ENCODE data around the gene VANGL1.
A peak's percentile ranks its signal among the peaks of the same experiment; 100 is the strongest.

Gene VANGL1

DNA sequence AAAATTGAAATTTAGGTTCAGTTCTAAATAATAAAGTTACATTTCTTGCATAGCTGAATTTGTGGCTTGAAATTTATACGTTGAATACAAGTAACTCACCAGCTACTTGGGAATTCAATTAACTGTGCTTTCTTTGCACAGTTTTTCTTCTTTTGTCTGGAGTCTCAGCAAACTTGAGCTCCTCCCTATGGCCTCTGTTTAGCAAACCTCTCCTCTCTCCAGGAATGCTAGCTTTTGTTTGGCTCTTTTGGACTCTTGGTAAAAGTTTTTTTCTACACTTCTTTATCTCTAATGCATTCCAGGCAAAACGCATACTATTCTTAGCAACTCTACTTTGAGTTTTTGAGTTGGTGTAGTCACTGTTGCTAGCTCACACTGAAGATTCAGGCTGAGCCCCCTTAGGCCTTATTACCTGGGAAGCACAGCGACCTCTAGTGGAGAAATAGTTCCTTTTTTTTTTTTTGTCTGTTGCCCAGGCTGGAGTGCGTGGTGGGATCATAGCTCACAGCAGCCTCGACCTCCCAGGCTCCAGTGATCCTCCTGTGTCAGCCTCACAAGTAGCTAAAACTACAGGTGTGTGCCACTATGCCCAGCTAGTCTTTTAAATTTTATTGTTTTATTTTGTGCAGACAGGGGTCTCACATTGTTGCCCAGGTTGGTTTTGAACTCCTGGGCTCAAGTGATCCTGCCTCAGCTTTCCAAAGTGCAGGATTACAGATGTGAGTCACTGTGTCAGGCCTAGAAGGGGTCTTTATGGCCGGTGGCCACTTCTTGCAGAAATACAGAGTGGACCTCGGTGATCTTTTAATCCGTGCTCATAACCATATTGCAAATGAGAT lies 65.0 kb downstream of the VANGL1 start:
- peak; percentile 65 for DNase-seq

- DNase-seq = peak; percentile 8
These were observed 69.3 kb downstream of the VANGL1 start for GRCh38 chr1:115710859-115711624.

DNA sequence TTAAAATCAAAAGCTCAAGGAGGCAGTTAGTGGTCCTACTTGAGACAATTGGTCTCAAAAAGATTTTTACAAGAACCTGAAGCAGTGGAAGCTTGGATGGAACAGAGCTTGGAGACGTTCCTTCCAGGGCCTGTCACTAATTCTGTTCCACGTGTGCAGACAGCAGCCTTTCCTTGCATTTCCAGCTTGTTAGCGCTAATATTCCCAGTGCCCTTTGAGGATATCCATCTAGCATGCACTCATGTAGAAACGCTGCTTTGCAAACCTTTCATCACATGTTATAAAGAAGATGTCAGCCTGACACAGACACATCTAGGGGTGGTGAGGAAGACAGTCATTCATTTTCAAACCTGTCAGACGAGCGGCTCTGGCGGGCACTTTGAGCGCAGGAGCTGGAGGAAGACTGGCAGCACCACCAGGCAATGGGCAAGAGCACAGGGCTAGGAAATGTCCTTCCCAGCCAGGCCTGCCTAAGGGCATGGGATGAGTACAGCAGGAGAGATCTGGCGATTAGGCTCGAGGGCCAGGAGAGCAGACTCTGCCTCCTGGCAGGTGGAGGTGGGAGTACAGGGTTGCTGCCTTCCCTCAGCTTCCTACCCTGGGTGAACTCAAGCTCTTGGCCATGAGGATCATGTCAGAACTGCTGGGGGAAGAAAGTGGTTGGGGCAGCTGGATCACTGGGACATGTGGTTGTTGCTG lies 71.3 kb downstream of the VANGL1 start:
- no peak for DNase-seq

GRCh38 chr1:115713906-115714305 lies 72.1 kb downstream of the VANGL1 start:
- no peak for DNase-seq

GRCh38 chr1:115714572-115715141 lies 72.9 kb downstream of the VANGL1 start:
- DNase-seq = no peak

GRCh38 chr1:115717541-115717940 lies 75.8 kb downstream of the VANGL1 start:
- peak; percentile 46 for DNase-seq

DNA sequence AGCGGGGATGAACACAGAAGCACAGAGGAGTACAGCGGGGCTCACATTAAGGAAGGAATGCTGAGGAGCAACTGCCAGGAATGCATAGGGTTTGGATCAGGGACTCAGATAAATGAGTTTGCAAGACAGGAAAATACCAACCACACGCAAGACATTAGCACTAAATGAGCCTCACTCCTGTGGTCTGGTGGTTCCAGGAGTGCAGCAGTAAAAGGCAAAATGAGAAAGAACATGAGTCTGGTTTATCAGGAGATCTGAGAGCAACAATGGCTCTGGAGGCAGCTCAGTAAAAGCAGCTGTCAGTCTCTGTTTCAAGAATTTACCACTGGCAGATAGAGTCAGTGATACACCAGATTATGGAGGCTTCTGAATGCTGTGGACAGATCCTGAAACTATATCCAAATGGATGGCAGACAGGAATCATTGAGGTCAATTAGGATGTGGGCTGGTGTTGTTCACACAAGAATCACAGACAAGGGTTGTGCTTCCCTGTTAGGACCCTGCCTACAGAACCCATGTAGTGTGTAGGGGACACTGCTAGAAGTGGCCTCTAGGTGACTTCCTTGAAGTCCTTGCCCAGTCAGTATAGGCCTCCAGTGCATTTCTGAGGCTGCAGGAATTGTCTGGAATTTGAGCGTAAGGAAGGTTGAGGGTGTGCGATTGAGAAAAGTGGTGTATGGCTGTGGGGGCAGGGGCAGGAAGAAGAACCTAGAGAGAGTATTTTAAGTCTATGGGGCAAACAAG lies 76.4 kb downstream of the VANGL1 start:
- no peak for DNase-seq

GRCh38 chr1:115719285-115719684 lies 77.5 kb downstream of the VANGL1 start:
- DNase-seq = no peak

DNA sequence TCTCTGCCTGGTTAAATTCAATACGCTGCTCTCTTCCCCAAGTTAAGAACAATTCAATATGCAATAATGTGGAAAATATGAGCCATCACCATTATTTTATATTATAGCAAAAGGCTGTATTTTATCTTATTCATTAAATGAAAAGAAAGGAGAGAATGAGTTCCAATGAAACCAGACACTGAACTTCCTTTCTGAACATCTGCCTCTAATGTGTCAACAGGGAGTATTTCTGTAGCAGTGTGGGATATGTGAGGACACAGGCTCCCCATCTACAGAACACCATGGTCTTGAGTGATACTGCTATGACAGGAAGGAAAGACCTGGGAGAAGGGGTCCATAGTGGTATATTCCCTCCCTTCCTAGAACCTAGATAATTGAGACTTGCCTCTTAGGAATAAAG lies 80.5 kb downstream of the VANGL1 start:
- DNase-seq = no peak

- DNase-seq = no peak
These were observed 82.0 kb downstream of the VANGL1 start for GRCh38 chr1:115723756-115724155.

DNA sequence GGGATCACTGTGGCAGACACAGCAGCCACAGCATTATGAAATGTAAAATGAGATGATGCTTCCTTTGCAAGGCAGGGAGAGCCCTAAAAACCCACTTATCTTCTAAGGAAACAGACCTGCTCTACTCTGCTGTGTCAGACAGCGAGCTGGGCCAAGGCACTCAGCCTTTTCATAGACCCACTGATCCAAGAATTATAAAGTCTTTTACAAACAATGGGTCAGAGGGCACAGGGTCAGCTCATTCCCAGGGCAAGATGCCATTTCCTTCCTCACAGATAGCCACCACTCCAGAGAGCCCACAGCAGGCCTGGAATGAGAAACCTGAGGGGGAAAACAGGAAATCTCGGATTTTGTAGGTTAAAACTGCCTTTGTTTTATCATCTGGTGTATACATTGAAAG lies 83.8 kb downstream of the VANGL1 start:
- no peak for DNase-seq

DNA sequence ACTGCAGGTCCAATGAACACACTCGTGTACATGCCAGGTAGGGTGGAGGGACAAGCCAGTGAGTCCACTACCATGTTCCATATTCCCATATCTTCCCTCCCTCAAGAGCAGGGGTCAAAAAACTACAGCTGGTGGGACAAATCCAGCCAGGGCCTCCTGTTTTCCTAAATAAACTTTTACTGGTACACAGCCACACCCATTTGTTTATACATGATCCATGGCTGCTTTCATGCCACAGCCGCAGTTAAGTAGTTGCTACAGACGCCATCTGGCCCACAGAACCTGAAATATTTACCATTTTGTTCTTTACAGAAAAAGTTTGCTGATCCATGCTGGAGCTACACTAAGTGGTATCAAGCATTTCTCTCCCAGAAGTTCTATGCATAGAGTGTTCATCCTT lies 84.4 kb downstream of the VANGL1 start:
- DNase-seq = no peak

DNA sequence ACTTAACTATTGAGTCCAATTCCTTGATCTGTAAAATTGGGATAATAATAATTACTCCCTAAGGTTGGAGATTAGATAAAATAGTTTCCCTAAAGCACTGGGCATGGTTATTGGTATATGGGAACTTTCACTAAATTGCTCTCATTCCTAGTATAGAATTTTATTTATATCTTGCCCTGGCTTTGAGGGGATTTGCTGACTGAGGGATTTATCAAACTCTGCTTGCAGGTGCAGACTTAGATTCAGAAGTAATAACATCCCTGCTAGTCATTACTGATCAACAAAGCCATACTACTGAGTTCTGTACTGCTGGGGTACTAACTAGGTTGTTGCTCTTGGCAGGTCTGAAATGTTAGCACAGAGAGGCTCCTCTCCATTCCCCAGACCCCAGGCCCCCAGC lies 84.8 kb downstream of the VANGL1 start:
- no peak for DNase-seq

DNA sequence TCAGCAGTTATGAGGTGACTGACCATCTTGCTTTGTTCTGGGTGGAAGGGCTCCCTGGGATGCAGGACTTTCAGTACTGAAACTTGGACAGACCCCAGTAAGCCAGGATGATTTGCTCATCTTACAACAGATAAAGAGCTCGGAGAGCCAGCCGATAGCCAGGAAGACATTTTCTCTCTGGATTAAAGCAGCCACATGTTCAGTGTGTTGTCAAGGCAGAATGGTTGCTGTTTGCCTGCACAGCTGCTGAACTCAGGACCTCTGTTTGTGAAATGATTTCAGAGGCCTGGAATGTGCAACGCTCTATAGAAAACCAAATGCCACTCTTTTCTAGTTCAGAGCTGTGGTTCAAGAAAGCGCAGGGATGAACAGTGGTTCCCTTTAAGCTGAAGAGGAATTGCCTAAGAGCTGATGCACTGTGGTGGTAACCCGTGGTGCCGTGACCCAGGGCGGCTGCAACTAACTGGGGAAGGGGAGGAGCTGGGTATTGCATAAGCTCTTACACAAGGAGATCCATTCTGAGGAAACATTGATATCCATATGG lies 86.0 kb downstream of the VANGL1 start:
- DNase-seq = peak; percentile 81

- DNase-seq = peak; percentile 74
These were observed 86.6 kb downstream of the VANGL1 start for GRCh38 chr1:115728341-115728740.

DNA sequence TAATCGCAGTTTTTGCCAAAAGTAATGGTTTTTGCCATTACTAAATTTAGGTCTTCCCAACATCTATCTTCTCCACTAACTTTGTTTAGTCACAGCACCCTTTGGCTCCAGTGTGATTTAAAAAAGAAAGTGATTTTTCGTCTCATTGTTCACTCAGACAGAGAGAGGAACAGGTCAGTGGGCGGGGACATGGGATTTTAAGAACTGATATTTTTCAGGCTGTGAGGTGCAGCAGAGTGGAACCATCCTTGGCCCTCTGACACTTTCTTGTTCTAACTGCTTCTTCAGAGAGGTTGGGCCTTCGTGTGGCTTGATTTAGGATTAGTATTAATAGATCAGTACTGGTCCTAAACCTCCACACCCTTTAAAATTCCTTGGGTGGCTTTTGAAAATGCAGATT lies 88.0 kb downstream of the VANGL1 start:
- DNase-seq = peak; percentile 5

GRCh38 chr1:115732316-115732715 lies 90.5 kb downstream of the VANGL1 start:
- DNase-seq = peak; percentile 12

DNA sequence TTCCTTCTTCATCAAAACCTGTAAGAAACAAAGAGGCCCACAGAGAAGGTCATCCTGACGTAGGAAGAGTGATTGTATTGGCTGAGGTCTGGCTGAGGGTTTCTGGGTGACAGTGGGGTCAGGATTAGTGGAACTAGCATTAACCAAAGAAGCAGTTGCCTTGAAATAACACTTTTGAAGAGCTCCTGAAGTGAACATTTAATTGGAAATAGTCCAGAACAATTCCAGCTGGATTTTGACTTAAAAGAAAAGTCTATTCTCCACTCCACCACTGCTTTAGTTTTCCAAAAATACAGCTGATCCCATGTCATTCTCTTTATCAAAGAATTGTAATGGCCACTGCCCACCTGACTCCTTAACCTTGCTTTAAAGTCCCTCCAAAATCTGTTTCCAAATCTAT lies 99.0 kb downstream of the VANGL1 start:
- no peak for DNase-seq

DNA sequence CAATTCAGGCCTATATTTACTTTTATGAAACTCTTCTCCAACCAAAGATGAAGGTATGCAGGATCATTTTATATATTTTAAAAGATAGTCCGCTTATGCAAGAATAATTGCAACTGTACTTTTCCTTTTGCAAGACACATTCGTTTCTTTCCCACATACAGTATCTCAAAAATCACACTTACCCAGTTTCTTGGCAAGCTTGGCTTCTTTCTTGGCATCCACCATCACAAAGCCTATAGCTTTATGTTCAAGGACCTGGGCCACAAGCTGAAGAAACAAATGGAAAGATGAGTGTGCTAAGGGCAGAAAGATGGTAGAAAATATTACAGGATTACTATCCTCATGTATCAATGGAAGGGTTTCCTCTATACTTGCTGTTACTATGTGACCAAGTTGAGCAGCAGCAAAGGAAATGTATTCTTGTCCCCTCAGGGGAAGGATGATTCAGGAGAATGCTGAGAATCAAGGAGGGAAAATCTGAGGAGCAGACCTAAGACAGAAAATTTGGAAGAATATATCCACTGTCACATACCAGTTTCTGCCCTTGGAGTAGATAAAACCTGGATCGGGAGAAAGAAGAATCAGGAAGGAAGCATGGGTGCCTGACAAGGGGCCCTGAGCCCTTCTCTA lies 103.0 kb downstream of the VANGL1 start:
- no peak for DNase-seq

DNA sequence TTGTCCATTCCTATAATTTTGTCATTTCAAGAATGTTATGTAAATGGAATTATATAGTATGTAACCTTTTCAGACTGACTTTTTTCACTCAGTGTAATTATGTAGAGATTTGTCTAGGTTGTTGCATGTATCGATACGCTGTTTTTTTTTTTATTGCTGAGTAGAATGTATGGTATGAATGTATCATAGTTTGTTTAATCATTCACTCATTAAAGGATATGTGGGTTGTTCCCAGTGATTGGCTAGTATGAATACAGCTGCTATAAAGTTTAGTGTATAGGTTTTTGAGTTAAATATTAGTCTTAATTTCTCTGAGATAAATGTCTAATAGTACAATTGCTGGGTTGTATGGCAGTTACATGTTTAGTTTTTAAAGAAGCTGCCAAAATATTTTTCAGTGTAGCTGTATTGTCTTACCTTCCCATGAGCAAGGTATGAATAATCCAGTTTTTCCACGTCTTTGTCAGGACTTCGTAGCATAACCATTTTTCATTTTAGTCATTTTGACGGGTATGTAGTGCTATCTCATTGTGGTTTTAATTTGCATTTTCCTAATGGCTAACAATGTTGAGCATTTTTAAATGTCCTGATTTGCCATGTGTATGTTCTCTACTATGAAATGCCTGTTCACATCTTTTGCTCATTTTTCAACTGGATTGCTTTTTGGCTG lies 104.4 kb downstream of the VANGL1 start:
- DNase-seq = no peak
